ENCODE measurements around the gene TWIST2.

DNA sequence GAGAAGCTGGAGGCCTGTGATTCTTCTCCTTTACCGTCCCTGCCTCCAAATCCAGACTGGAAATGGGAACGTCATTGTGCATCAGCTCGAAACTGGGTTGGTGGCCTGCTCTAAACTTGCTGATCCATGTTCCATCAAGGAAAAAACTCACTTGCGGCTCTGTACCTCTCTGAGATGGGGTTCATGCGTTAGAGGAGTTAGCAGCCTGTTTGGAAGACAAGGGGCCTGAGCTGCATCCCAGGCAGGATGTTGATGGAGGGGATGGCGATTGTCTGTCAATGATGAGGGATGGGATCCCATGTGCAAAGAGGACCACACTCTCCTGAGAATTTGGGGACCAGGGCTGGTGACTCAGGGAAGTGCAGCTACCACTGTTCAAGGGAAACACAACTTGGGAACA lies 26.0 kb downstream of the TWIST2 start:
- TF ChIP-seq, protein P1, sequence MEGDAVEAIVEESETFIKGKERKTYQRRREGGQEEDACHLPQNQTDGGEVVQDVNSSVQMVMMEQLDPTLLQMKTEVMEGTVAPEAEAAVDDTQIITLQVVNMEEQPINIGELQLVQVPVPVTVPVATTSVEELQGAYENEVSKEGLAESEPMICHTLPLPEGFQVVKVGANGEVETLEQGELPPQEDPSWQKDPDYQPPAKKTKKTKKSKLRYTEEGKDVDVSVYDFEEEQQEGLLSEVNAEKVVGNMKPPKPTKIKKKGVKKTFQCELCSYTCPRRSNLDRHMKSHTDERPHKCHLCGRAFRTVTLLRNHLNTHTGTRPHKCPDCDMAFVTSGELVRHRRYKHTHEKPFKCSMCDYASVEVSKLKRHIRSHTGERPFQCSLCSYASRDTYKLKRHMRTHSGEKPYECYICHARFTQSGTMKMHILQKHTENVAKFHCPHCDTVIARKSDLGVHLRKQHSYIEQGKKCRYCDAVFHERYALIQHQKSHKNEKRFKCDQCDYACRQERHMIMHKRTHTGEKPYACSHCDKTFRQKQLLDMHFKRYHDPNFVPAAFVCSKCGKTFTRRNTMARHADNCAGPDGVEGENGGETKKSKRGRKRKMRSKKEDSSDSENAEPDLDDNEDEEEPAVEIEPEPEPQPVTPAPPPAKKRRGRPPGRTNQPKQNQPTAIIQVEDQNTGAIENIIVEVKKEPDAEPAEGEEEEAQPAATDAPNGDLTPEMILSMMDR (IDR thresholded peaks at IDR 0.05) = no peak
- TF ChIP-seq POLR2A (IDR thresholded peaks at IDR 0.05; ENCODE audit: low read depth) (no peak), EP300 (IDR thresholded peaks at IDR 0.05) (no peak)

Measured in esophagus muscularis mucosa (tissue), 4 donors.